ENCODE data around the gene PRSS21.

- TF ChIP-seq CTCF (IDR thresholded peaks at IDR 0.05; ENCODE audit: low read depth, low read length, missing input control) (no peak), MAX (IDR thresholded peaks at IDR 0.05) (no peak), JUND (IDR thresholded peaks at IDR 0.05) (no peak), HNF4G (IDR thresholded peaks at IDR 0.05) (no peak), RAD21 (IDR thresholded peaks at IDR 0.05) (no peak), YY1 (IDR thresholded peaks at IDR 0.05) (no peak), GABPA (IDR thresholded peaks at IDR 0.05 in 1 of 2, conservative IDR thresholded peaks at IDR 0.05 in 1 of 2) (no peak), RXRA (IDR thresholded peaks at IDR 0.05) (no peak), ATF3 (IDR thresholded peaks at IDR 0.05) (no peak), EGR1 (IDR thresholded peaks at IDR 0.05; ENCODE audit: low read depth in 2 of 2) (no peak), REST (IDR thresholded peaks at IDR 0.05) (no peak), ZBTB33 (IDR thresholded peaks at IDR 0.05) (no peak)
Observed at GRCh38 chr16:2825049-2825742, 8.2 kb downstream of the PRSS21 start.

All from liver (tissue), 3 donors.